ENCODE data around the gene KIFC1.

Gene KIFC1

GRCh38 chr6:33441457-33441856, 49.8 kb downstream of the KIFC1 start:
- Histone ChIP-seq H3K4me3 (ENCODE audit: low read length) (no peak overlapping the region), H3K27me3 (ENCODE audit: insufficient read depth, low read length) (no peaks in the 10 kb centered on the region), H3K27ac (ENCODE audit: low read length) (no peak overlapping the region), H3K36me3 (ENCODE audit: insufficient read depth, low read depth, low read length) (peaks cover 97% of the 10 kb centered on the region), H3K4me1 (ENCODE audit: insufficient read depth, low read length) (no peaks in the 10 kb centered on the region), H3K9ac (ENCODE audit: low read depth, low read length) (no peak overlapping the region), H3K9me3 (ENCODE audit: insufficient read depth, low read depth, low read length) (no peaks in the 10 kb centered on the region)

- Histone ChIP-seq H3K36me3 (ENCODE audit: insufficient read depth, low read depth, low read length) (peaks cover 97% of the 10 kb centered on the region), H3K9me3 (ENCODE audit: insufficient read depth, low read depth, low read length) (no peaks in the 10 kb centered on the region), H3K4me3 (ENCODE audit: low read length) (no peak overlapping the region), H3K9ac (ENCODE audit: low read depth, low read length) (no peak overlapping the region), H3K4me1 (ENCODE audit: insufficient read depth, low read length) (no peaks in the 10 kb centered on the region), H3K27ac (ENCODE audit: low read length) (no peak overlapping the region), H3K27me3 (ENCODE audit: insufficient read depth, low read length) (no peaks in the 10 kb centered on the region)
Measured at GRCh38 chr6:33442283-33442682, 50.7 kb downstream of the KIFC1 start.

DNA sequence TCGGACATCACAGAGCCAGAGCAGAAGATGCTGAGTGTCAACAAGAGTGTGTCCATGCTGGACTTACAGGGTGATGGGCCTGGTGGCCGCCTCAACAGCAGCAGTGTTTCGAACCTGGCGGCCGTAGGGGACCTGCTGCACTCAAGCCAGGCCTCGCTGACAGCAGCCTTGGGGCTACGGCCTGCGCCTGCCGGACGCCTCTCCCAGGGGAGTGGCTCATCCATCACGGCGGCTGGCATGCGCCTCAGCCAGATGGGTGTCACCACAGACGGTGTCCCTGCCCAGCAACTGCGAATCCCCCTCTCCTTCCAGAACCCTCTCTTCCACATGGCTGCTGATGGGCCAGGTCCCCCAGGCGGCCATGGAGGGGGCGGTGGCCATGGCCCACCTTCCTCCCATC, 51.4 kb downstream of the KIFC1 start:
- Histone ChIP-seq H3K9ac (ENCODE audit: low read depth, low read length) (no peak overlapping the region), H3K36me3 (ENCODE audit: insufficient read depth, low read depth, low read length) (peaks cover 98% of the 10 kb centered on the region), H3K27ac (ENCODE audit: low read length) (no peak overlapping the region), H3K4me3 (ENCODE audit: low read length) (no peak overlapping the region), H3K4me1 (ENCODE audit: insufficient read depth, low read length) (no peaks in the 10 kb centered on the region), H3K27me3 (ENCODE audit: insufficient read depth, low read length) (no peaks in the 10 kb centered on the region), H3K9me3 (ENCODE audit: insufficient read depth, low read depth, low read length) (no peaks in the 10 kb centered on the region)

DNA sequence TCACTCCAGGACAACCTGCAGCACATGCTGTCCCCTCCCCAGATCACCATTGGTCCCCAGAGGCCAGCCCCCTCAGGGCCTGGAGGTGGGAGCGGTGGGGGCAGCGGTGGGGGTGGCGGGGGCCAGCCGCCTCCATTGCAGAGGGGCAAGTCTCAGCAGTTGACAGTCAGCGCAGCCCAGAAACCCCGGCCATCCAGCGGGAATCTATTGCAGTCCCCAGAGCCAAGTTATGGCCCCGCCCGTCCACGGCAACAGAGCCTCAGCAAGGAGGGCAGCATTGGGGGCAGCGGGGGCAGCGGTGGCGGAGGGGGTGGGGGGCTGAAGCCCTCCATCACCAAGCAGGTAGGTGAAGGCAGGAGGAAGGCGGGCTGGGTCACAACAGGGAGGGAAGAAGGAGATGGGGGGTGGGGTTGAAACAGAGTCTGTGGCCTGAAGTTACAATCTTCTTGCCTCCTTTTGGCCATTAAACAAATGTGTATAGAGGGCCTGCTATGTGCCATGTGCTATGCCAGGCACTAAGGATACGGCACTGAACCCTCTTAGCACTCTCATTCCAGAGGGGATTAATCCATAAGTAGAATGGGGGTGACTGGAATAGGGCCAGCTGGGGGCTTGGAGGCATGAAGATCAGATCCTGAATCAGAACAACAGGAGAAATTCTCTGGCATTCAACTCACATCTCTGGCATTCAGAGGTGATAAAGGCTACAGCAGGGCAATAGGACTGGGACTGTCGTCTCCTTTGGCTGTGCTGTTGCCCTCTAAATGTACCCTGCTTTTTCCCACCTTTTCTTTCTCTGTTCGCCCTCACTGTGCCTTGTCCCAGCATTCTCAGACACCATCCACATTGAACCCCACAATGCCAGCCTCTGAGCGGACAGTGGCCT, 52.2 kb downstream of the KIFC1 start:
- H3K27me3 ChIP-seq (ENCODE audit: insufficient read depth, low read length) = no peaks in the 10 kb centered on the region
- H3K4me3 ChIP-seq (ENCODE audit: low read length) = no peak overlapping the region
- H3K9ac ChIP-seq (ENCODE audit: low read depth, low read length) = no peak overlapping the region
- H3K27ac ChIP-seq (ENCODE audit: low read length) = no peak overlapping the region
- no peaks in the 10 kb centered on the region for H3K4me1 ChIP-seq (ENCODE audit: insufficient read depth, low read length)
- H3K9me3 ChIP-seq (ENCODE audit: insufficient read depth, low read depth, low read length) = no peaks in the 10 kb centered on the region
- peaks cover 98% of the 10 kb centered on the region for H3K36me3 ChIP-seq (ENCODE audit: insufficient read depth, low read depth, low read length)

DNA sequence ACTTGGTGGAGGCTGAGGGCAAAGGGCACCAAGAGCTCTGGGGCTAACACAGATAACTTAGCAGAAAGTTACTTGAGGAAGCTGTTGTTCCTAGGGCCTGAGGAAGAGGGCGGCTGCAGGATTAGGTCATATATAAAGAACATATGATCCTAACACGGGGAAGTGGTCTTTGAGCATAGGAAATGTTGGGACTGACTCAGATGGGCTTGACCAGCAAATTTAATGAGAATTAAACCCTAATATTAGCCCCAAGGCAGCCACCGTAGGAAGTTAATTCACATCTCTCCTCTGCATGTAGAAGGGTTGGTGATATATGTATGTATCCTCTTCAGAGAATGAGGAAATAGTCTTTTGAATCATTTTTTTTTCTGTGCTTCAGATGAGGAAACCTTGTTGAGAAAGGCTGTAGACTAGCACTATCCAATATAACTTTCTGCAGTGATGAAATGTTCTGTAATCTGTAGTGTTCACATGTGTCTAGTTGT, 53.5 kb downstream of the KIFC1 start:
- Histone ChIP-seq H3K4me1 (ENCODE audit: insufficient read depth, low read length) (no peaks in the 10 kb centered on the region), H3K9me3 (ENCODE audit: insufficient read depth, low read depth, low read length) (no peaks in the 10 kb centered on the region), H3K36me3 (ENCODE audit: insufficient read depth, low read depth, low read length) (peaks cover 99% of the 10 kb centered on the region), H3K4me3 (ENCODE audit: low read length) (no peak overlapping the region), H3K27me3 (ENCODE audit: insufficient read depth, low read length) (no peaks in the 10 kb centered on the region), H3K9ac (ENCODE audit: low read depth, low read length) (no peak overlapping the region), H3K27ac (ENCODE audit: low read length) (no peak overlapping the region)

DNA sequence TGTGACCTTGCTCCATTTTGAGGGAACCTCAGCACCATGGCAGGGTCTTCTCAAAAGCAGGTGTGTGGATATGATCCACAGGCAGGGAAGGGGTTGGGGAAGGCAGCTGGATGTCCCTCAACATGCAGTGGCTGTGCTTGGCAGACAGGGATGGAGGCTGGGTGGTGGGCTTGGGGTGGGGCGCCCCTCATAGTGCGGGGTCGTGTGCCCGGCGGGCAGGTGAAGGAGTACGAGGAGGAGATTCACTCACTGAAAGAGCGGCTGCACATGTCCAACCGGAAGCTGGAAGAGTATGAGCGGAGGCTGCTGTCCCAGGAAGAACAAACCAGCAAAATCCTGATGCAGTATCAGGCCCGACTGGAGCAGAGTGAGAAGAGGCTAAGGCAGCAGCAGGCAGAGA, 54.7 kb downstream of the KIFC1 start:
- H3K36me3 ChIP-seq (ENCODE audit: insufficient read depth, low read depth, low read length) = peaks cover 97% of the 10 kb centered on the region
- H3K4me3 ChIP-seq (ENCODE audit: low read length) = no peak overlapping the region
- no peak overlapping the region for H3K9ac ChIP-seq (ENCODE audit: low read depth, low read length)
- no peaks in the 10 kb centered on the region for H3K4me1 ChIP-seq (ENCODE audit: insufficient read depth, low read length)
- no peaks in the 10 kb centered on the region for H3K27me3 ChIP-seq (ENCODE audit: insufficient read depth, low read length)
- H3K9me3 ChIP-seq (ENCODE audit: insufficient read depth, low read depth, low read length) = no peaks in the 10 kb centered on the region
- H3K27ac ChIP-seq (ENCODE audit: low read length) = no peak overlapping the region

GRCh38 chr6:33450434-33450833, 58.8 kb downstream of the KIFC1 start:
- no peak overlapping the region for H3K27ac ChIP-seq (ENCODE audit: low read length)
- H3K9me3 ChIP-seq (ENCODE audit: insufficient read depth, low read depth, low read length) = no peaks in the 10 kb centered on the region
- no peaks in the 10 kb centered on the region for H3K27me3 ChIP-seq (ENCODE audit: insufficient read depth, low read length)
- peaks cover 66% of the 10 kb centered on the region for H3K36me3 ChIP-seq (ENCODE audit: insufficient read depth, low read depth, low read length)
- H3K9ac ChIP-seq (ENCODE audit: low read depth, low read length) = no peak overlapping the region
- 0 out of 2 replicates have a peak, but pooled peaks cover 4% of the 10 kb centered on the region for H3K4me1 ChIP-seq (ENCODE audit: insufficient read depth, low read length)
- no peak overlapping the region for H3K4me3 ChIP-seq (ENCODE audit: low read length)

DNA sequence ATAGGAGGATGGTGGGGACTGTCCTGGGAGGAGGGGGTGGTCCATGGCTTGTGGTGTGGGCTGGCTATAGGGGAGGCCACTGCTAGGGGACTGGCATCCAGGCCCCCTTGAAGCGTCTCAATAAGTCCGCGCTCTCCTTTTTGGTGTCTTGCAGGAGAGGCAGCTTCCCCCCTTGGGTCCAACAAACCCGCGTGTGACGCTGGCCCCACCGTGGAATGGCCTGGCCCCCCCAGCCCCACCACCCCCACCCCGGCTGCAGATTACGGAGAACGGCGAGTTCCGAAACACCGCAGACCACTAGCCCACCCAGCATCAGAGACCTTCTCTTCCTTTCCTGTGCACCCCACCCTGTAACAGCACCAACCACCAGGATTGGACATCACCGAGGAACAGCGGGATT, 60.0 kb downstream of the KIFC1 start:
- Histone ChIP-seq H3K36me3 (ENCODE audit: insufficient read depth, low read depth, low read length) (peaks cover 66% of the 10 kb centered on the region), H3K9ac (ENCODE audit: low read depth, low read length) (no peak overlapping the region), H3K9me3 (ENCODE audit: insufficient read depth, low read depth, low read length) (no peaks in the 10 kb centered on the region), H3K27me3 (ENCODE audit: insufficient read depth, low read length) (no peaks in the 10 kb centered on the region), H3K4me3 (ENCODE audit: low read length) (no peak overlapping the region), H3K4me1 (ENCODE audit: insufficient read depth, low read length) (0 out of 2 replicates have a peak, but pooled peaks cover 4% of the 10 kb centered on the region), H3K27ac (ENCODE audit: low read length) (no peak overlapping the region)

- no peak overlapping the region for H3K4me3 ChIP-seq (ENCODE audit: low read length)
- no peaks in the 10 kb centered on the region for H3K27me3 ChIP-seq (ENCODE audit: insufficient read depth, low read length)
- no peak overlapping the region for H3K27ac ChIP-seq (ENCODE audit: low read length)
- 0 out of 2 replicates have a peak, but pooled peaks cover 4% of the 10 kb centered on the region for H3K4me1 ChIP-seq (ENCODE audit: insufficient read depth, low read length)
- H3K9me3 ChIP-seq (ENCODE audit: insufficient read depth, low read depth, low read length) = no peaks in the 10 kb centered on the region
- no peak overlapping the region for H3K9ac ChIP-seq (ENCODE audit: low read depth, low read length)
- peaks cover 65% of the 10 kb centered on the region for H3K36me3 ChIP-seq (ENCODE audit: insufficient read depth, low read depth, low read length)
Measured at GRCh38 chr6:33452496-33452895, 60.9 kb downstream of the KIFC1 start.

GRCh38 chr6:33453393-33454008, 61.9 kb downstream of the KIFC1 start:
- Histone ChIP-seq H3K9me3 (ENCODE audit: insufficient read depth, low read depth, low read length) (no peaks in the 10 kb centered on the region), H3K27ac (ENCODE audit: low read length) (no peak overlapping the region), H3K36me3 (ENCODE audit: insufficient read depth, low read depth, low read length) (peaks cover 55% of the 10 kb centered on the region), H3K4me3 (ENCODE audit: low read length) (peak overlapping the region; percentile 99), H3K4me1 (ENCODE audit: insufficient read depth, low read length) (0 out of 2 replicates have a peak, but pooled peaks cover 4% of the 10 kb centered on the region), H3K27me3 (ENCODE audit: insufficient read depth, low read length) (no peaks in the 10 kb centered on the region), H3K9ac (ENCODE audit: low read depth, low read length) (peak overlapping the region; percentile 87)

- Histone ChIP-seq H3K9ac (ENCODE audit: low read depth, low read length) (peak within 1 kb of the TSS; percentile 87), H3K4me3 (ENCODE audit: low read length) (peak within 1 kb of the TSS; percentile 99), H3K27ac (ENCODE audit: low read length) (peak within 1 kb of the TSS; percentile 1), H3K36me3 (ENCODE audit: insufficient read depth, low read depth, low read length) (peaks cover 47% of the 10 kb centered on the region), H3K9me3 (ENCODE audit: insufficient read depth, low read depth, low read length) (no peaks in the 10 kb centered on the region), H3K27me3 (ENCODE audit: insufficient read depth, low read length) (no peaks in the 10 kb centered on the region), H3K4me1 (ENCODE audit: insufficient read depth, low read length) (0 out of 2 replicates have a peak, but pooled peaks cover 4% of the 10 kb centered on the region)
Measured at GRCh38 chr6:33454009-33454946, 62.7 kb downstream of the KIFC1 start, which contains the start of gene ZBTB9. Gene ZBTB9 (plus strand): TSS chr6:33454576. CDS start chr6:33455101, 525 bp downstream.

Measured in iPS-20b (cell line).